NK-92 (cell line): Measurements from ENCODE around the gene VPS26C.
"Not testable (repeated sequence)": the region's sequence is repeated elsewhere in the genome, so short reads cannot be mapped to it uniquely, and the experiment has no call there.

ENCODE experiments used
- DNase-seq: peaks from one replicate; lab custom pipeline; 2025; ENCODE audit not compliant: unreplicated experiment; lab: John Stamatoyannopoulos, UW

Gene VPS26C

GRCh38 chr21:37231671-37232070 lies 35.5 kb downstream of the VPS26C start:
- DNase-seq: no peak

DNA sequence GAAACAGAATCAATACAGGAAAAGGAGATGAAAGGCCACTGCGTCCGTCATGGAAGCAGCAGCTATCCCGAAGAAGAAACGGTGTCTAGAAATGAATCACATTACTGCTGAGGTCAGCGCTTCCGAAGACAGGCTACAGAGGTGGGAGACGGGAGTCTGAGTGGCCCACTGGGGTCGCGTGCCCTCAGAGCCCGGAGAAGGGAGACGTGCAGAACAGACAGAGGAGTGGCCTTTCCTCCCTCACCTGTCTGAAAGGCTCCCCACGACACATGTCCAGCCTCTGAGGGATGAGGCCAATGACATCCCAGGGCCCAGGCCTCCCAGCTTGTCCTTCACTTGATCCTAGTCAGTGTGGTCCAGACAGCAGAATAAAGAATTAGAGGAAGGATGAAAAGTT lies 35.9 kb downstream of the VPS26C start:
- no peak for DNase-seq

GRCh38 chr21:37230632-37231248 lies 36.4 kb downstream of the VPS26C start:
- no peak for DNase-seq

GRCh38 chr21:37228003-37228400 lies 39.1 kb downstream of the VPS26C start:
- no peak for DNase-seq

GRCh38 chr21:37227071-37228002 lies 39.8 kb downstream of the VPS26C start:
- no peak for DNase-seq

- no peak for DNase-seq
Observed at GRCh38 chr21:37226041-37226920, 40.9 kb downstream of the VPS26C start.

- DNase-seq: no peak
Observed at GRCh38 chr21:37224861-37225839, 42.0 kb downstream of the VPS26C start.

GRCh38 chr21:37223804-37224345 lies 43.3 kb downstream of the VPS26C start:
- DNase-seq: no peak

- DNase-seq: not testable (repeated sequence)
Observed at GRCh38 chr21:37222248-37222647, 44.9 kb downstream of the VPS26C start.

GRCh38 chr21:37220981-37221664 lies 46.0 kb downstream of the VPS26C start:
- DNase-seq: peak; percentile 39

GRCh38 chr21:37220433-37220980 lies 46.6 kb downstream of the VPS26C start:
- no peak for DNase-seq

DNA sequence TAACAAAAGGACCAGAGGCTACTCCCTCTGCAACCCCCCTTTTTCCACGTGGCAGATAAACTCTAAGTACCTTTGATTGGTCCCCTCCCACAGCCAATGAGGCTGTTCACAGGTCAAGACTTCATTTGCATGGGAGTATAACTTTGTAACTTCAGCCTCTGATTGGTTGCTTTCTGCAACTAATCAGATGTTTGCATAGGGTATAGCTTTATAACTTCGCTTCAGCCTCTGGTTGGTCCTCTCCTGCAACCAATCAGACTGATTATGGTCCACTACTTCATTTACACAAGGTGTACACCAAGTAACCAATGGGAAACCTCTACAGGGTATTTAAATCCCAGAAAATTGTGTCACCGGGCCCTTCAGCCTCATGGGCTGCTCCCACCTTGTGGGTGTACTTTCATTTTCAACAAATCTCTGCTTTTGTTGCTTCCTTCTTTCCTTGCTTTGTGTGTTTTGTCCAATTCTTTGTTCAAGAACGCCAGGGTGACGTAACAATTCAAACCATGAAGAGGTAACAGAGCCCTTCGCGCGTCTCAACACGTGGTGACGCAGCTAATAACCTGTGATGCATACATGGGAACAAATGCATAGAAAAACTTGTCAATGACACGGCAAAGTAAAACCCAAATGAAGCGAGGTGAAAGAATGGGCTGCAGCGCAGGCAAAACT lies 47.2 kb downstream of the VPS26C start:
- no peak for DNase-seq

GRCh38 chr21:37214952-37215351 lies 52.2 kb downstream of the VPS26C start:
- no peak for DNase-seq

GRCh38 chr21:37210799-37211198 lies 56.3 kb downstream of the VPS26C start:
- DNase-seq: no peak

DNA sequence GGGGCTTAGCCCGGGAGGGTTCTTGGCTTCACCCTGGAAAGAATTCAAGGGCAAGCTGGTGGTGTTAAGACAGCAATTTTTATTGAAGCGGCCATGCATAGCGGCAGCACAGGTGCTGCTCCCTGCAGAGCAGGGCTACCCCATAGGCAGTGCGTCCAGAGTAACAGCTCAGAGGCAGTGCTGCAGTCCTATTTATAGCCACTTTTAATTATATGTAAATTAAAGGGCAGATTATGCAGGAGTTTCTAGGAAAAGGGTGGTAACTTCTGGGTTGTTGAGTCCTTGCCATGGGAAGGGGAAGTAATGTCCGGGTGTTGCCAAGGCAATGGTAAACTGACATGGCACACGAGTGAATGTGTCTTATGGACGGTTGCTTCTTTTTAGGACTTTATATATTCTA lies 57.0 kb downstream of the VPS26C start:
- no peak for DNase-seq

- DNase-seq: no peak
Observed at GRCh38 chr21:37208741-37209225, 58.4 kb downstream of the VPS26C start.

- DNase-seq: no peak
Observed at GRCh38 chr21:37208056-37208721, 58.9 kb downstream of the VPS26C start.
